DMS114 treated with DMSO at 0.1 percent for 48 hours (cell line): Measurements from ENCODE around the gene SLC35A2.

Experiments used
- DNase-seq: peaks from one replicate; lab custom pipeline; 2025; ENCODE audit not compliant: unreplicated experiment; lab: John Stamatoyannopoulos, UW

Gene SLC35A2

GRCh38 chrX:48911412-48912182, at the start of gene SLC35A2:
SLC35A2 (minus strand) TSS chrX:48911646; CDS start chrX:48911636, 10 bp downstream.
- DNase-seq = peak; percentile 47

GRCh38 chrX:48960291-48960690, 48.8 kb upstream of the SLC35A2 start:
- no peak for DNase-seq

GRCh38 chrX:48958635-48959094, 47.2 kb upstream of the SLC35A2 start:
- no peak for DNase-seq

GRCh38 chrX:48957827-48958634, 46.6 kb upstream of the SLC35A2 start:
- peak; percentile 94 for DNase-seq

- peak; percentile 59 for DNase-seq
These were observed 46.0 kb upstream of the SLC35A2 start, which contains the start of gene OTUD5 for GRCh38 chrX:48957477-48957826. OTUD5 (minus strand) TSS chrX:48957607; CDS start chrX:48957570, 37 bp downstream.

GRCh38 chrX:48956728-48957414, 45.4 kb upstream of the SLC35A2 start:
- no peak for DNase-seq

GRCh38 chrX:48948589-48948988, 37.1 kb upstream of the SLC35A2 start:
- DNase-seq = no peak

GRCh38 chrX:48945517-48946348, 34.3 kb upstream of the SLC35A2 start:
- DNase-seq = peak; percentile 55

- DNase-seq = no peak
These were observed 31.4 kb upstream of the SLC35A2 start for GRCh38 chrX:48942895-48943294.

- DNase-seq = no peak
These were observed 29.0 kb upstream of the SLC35A2 start for GRCh38 chrX:48940404-48940955.

- DNase-seq = no peak
These were observed 28.2 kb upstream of the SLC35A2 start for GRCh38 chrX:48939524-48940228.

GRCh38 chrX:48938721-48939425, 27.4 kb upstream of the SLC35A2 start:
- DNase-seq = no peak

- DNase-seq = no peak
These were observed 25.8 kb upstream of the SLC35A2 start for GRCh38 chrX:48937054-48937907.

- DNase-seq = no peak
These were observed 25.1 kb upstream of the SLC35A2 start for GRCh38 chrX:48936429-48937053.

- no peak for DNase-seq
These were observed 23.8 kb upstream of the SLC35A2 start for GRCh38 chrX:48935301-48935670.

- DNase-seq = no peak
These were observed 23.3 kb upstream of the SLC35A2 start for GRCh38 chrX:48934581-48935300.

GRCh38 chrX:48933757-48934156, 22.3 kb upstream of the SLC35A2 start:
- DNase-seq = no peak
